GM12878 (cell line): ENCODE measurements around the gene GBX1. TPM values are rescaled to one million over a fixed set of nuclear protein-coding genes. Genes with fewer than 3 reads are reported as not detected.

Source experiments
- ATAC-seq: fragments of 200-7000 bp; cut with Tn5 transposase; 3 replicates; pipeline ENCODE4 v1.9.1; 2020; ENCODE audit warnings: mild to moderate bottlenecking, moderate library complexity
- BruUV-seq: library from RNA; stranded (reverse); fragments of 400-500 nt; replicated peaks from 2 replicates; lab custom pipeline; 2021; lab: Mats Ljungman, UMichigan
- CTCF ChIA-PET: fragments of 300-600 bp; sonication (Branson Sonifier 250); formaldehyde crosslinking; extraction: SDS; loops from one replicate; lab custom pipeline; 2021; ENCODE audit warnings: inconsistent platforms; lab: Yijun Ruan, JAX
- POLR2A ChIA-PET: fragments of 350-600 bp; formaldehyde crosslinking; extraction: SDS; loops from one replicate; lab custom pipeline; 2021; ENCODE audit warnings: inconsistent platforms; lab: Charles Lee
- RAD21 ChIA-PET: fragments of 300-600 bp; sonication (Branson Sonifier 250); formaldehyde crosslinking; loops from one replicate; lab custom pipeline; 2023; ENCODE audit warnings: antibody characterized with exemption; ENCODE audit not compliant: unreplicated experiment; lab: Charles Lee
- SMC1A ChIA-PET: fragments of 300-600 bp; sonication (Branson Sonifier 250); formaldehyde crosslinking; loops from one replicate; lab custom pipeline; 2023; ENCODE audit not compliant: unreplicated experiment, uncharacterized antibody; lab: Charles Lee
- DNase-seq: peaks from one replicate; pipeline ENCODE4 v3.0.0-alpha.2; 2011; ENCODE audit warnings: low read depth, low spot score
- FAIRE-seq: peaks from 3 replicates; lab custom pipeline; 2011; peaks lifted over from hg19 to GRCh38; lab: Jason Lieb, UNC
- H2AFZ ChIP-seq: 2 replicates; pipeline ENCODE4 v1.6.0; 2011; ENCODE audit warnings: low read depth, low read length, control low read depth; ENCODE audit not compliant: control insufficient read depth
- H3K27ac ChIP-seq: 2 replicates; pipeline ENCODE4 v1.5.1; 2011; ENCODE audit warnings: control low read depth; ENCODE audit not compliant: control insufficient read depth, insufficient read depth
- H3K27me3 ChIP-seq, 2 experiments: replicated peaks in 1 of 2; 2 replicates each; pipeline versions ENCODE4 v1.6.0 to v1.6.1; 2011; ENCODE audit warnings: low read length in 1 of 2; ENCODE audit not compliant: control insufficient read depth in 2 of 2, insufficient read depth in 2 of 2
- H3K36me3 ChIP-seq, 2 experiments: 2 replicates each; pipeline ENCODE4 v1.5.1; 2011; ENCODE audit warnings: low read length in 1 of 2; ENCODE audit not compliant: control insufficient read depth in 2 of 2, insufficient read depth in 2 of 2
- H3K4me1 ChIP-seq: 2 replicates; pipeline ENCODE4 v1.6.1; 2011; ENCODE audit warnings: mild to moderate bottlenecking, low read length, moderate library complexity, mixed read lengths; ENCODE audit not compliant: control insufficient read depth, insufficient read depth
- H3K4me2 ChIP-seq: 2 replicates; pipeline ENCODE4 v1.6.0; 2011; ENCODE audit warnings: control low read depth; ENCODE audit not compliant: control insufficient read depth, insufficient read depth
- H3K4me3 ChIP-seq: fragments of 200-600 bp; sonication (generic); 2 replicates; pipeline ENCODE4 v1.5.1; 2016
- H3K79me2 ChIP-seq: 2 replicates; pipeline ENCODE4 v1.6.0; 2011; ENCODE audit warnings: low read length; ENCODE audit not compliant: control insufficient read depth, insufficient read depth
- H3K9ac ChIP-seq: 2 replicates; pipeline ENCODE4 v1.8.0; 2011; ENCODE audit warnings: low read length, control low read depth, mixed read lengths; ENCODE audit not compliant: control insufficient read depth, insufficient read depth
- H3K9me3 ChIP-seq: replicated peaks from 3 replicates; pipeline ENCODE4 v1.5.1; 2011; ENCODE audit warnings: mild to moderate bottlenecking, low read length; ENCODE audit not compliant: control insufficient read depth, insufficient read depth
- H4K20me1 ChIP-seq: 2 replicates; pipeline ENCODE4 v1.6.0; 2011; ENCODE audit not compliant: control insufficient read depth, insufficient read depth
- ATF7 ChIP-seq: fragments of 450-650 bp; IDR thresholded peaks from 2 replicates; pipeline ENCODE4 v1.6.1; 2016; ENCODE audit warnings: low read depth, mild to moderate bottlenecking
- CEBPZ ChIP-seq: fragments of 150-350 bp; IDR thresholded peaks from 2 replicates; pipeline ENCODE4 v1.6.1; 2016; ENCODE audit warnings: low read depth, low read length
- E4F1 ChIP-seq: fragments of 450-650 bp; IDR thresholded peaks from 2 replicates; pipeline ENCODE4 v1.6.1; 2018; ENCODE audit warnings: borderline replicate concordance, mild to moderate bottlenecking; ENCODE audit not compliant: partially characterized antibody
- ELK1 ChIP-seq: IDR thresholded peaks from 2 replicates; pipeline ENCODE4 v1.6.1; 2012; ENCODE audit warnings: low read depth, low read length, improper control_type of control experiment
- ESRRA ChIP-seq: IDR thresholded peaks from 2 replicates; pipeline ENCODE4 v1.6.1; 2012; ENCODE audit warnings: mild to moderate bottlenecking, low read length, improper control_type of control experiment
- FOS ChIP-seq: IDR thresholded peaks from 3 replicates; pipeline ENCODE4 v1.6.1; 2011; ENCODE audit warnings: borderline replicate concordance; ENCODE audit not compliant: insufficient read length; ENCODE audit errors: extremely low read depth
- HDAC2 ChIP-seq: fragments of 200-600 bp; sonication (generic); IDR thresholded peaks from 2 replicates; pipeline ENCODE4 v1.6.1; 2017
- IKZF2 ChIP-seq, 2 experiments: fragments of 450-650 bp; IDR thresholded peaks; 2 replicates each; pipeline ENCODE4 v1.6.1; 2017; ENCODE audit warnings: mild to moderate bottlenecking in 2 of 2, moderate library complexity in 2 of 2
- IRF4 ChIP-seq: IDR thresholded peaks from 2 replicates; pipeline ENCODE4 v1.6.1; 2011; ENCODE audit warnings: low read depth, low read length
- KDM1A ChIP-seq: fragments of 200-600 bp; sonication (generic); IDR thresholded peaks from 2 replicates; pipeline ENCODE4 v1.6.1; 2016; ENCODE audit warnings: borderline replicate concordance
- KLF5 ChIP-seq: fragments of 450-650 bp; IDR thresholded peaks from 2 replicates; pipeline ENCODE4 v1.6.1; 2014; ENCODE audit warnings: mild to moderate bottlenecking; ENCODE audit not compliant: partially characterized antibody
- LARP7 ChIP-seq: fragments of 450-650 bp; IDR thresholded peaks from 2 replicates; pipeline ENCODE4 v1.6.1; 2017; ENCODE audit warnings: mild to moderate bottlenecking
- NFYB ChIP-seq: IDR thresholded peaks from 2 replicates; pipeline ENCODE4 v1.6.1; 2011; ENCODE audit warnings: low read depth, mild to moderate bottlenecking, low read length, improper control_type of control experiment, moderate library complexity; ENCODE audit not compliant: insufficient read depth
- NR2C1 ChIP-seq: fragments of 450-650 bp; IDR thresholded peaks from 2 replicates; pipeline ENCODE4 v1.6.1; 2017; ENCODE audit warnings: antibody characterized with exemption, mild to moderate bottlenecking, moderate library complexity
- POU2F2 ChIP-seq: IDR thresholded peaks from 3 replicates; pipeline ENCODE4 v1.6.1; 2011; ENCODE audit warnings: low read depth, mild to moderate bottlenecking, low read length, borderline replicate concordance
- RBBP5 ChIP-seq: fragments of 200-600 bp; sonication (generic); conservative IDR thresholded peaks from 2 replicates; pipeline ENCODE4 v1.6.1; 2016
- TAF1 ChIP-seq: IDR thresholded peaks from 2 replicates; pipeline ENCODE4 v1.6.1; 2011; ENCODE audit warnings: mild to moderate bottlenecking, low read depth, low read length, borderline replicate concordance
- YBX1 ChIP-seq: fragments of 450-650 bp; IDR thresholded peaks from 2 replicates; pipeline ENCODE4 v1.6.1; 2016; ENCODE audit warnings: antibody characterized with exemption
- ZZZ3 ChIP-seq: IDR thresholded peaks from 2 replicates; pipeline ENCODE4 v1.6.1; 2011; ENCODE audit warnings: low read depth; ENCODE audit not compliant: control insufficient read depth, insufficient read length
- WGBS: methylation state at CpG from one replicate; pipeline ENCODE4 v1.1.6; 2016; ENCODE audit warnings: low lambda C conversion rate; ENCODE audit not compliant: insufficient replicate concordance, insufficient coverage; ENCODE audit errors: missing lambda C conversion rate; 5-methylcytosine and 5-hydroxymethylcytosine counted together
- in situ Hi-C: fragments of 300-500 bp; cut with MboI; formaldehyde crosslinking; loops from 9 replicates; pipeline ENCODE4 v1.14.3; 2018; ENCODE audit warnings: mixed read lengths
- intact Hi-C: fragments of 100-400 bp; cut with micrococcal nuclease; formaldehyde crosslinking; loops from one replicate; pipeline ENCODE4 v1.14.2; 2022; ENCODE audit not compliant: unreplicated experiment
- polyA plus RNA-seq, 11 experiments: library from polyadenylated mRNA; depleted of rRNA in 4 of 11; unstranded in 6 of 11; stranded (reverse) in 5 of 11; fragments of >200 nt; fragmentation: Nextera tagmentation in 4 of 11; fragmentation: Illumina TruSeq in 1 of 11; extraction: Ambion mirVana in 4 of 11; extraction: Trizol in 1 of 11; gene quantifications; 1 replicate in 1 of 11; 2 replicates in 10 of 11; pipeline versions ENCODE4 v1.2.1 to v1.2.3, GENCODE V29; 2011 to 2016; ENCODE audit warnings: inconsistent platforms in 2 of 11, missing spikeins in 2 of 11, low read depth in 1 of 11
- total RNA-seq, 4 experiments: library from RNA; depleted of rRNA in 3 of 4; stranded (reverse); fragments of >200 nt in 3 of 4; fragmentation: Illumina TruSeq in 1 of 4; extraction: Trizol in 1 of 4; gene quantifications; 2 replicates each; pipeline versions ENCODE4 v1.2.1 to v1.2.3, GENCODE V29; 2013 to 2021

GBX1 gene
- total and polyA plus RNA-seq, 10 of the 15 experiments (the other 5 are each of a cell fraction or from before 2014, with no cell fraction given), result not detected

- TF ChIP-seq CEBPZ, result no peak
- no peak for TF ChIP-seq IKZF2 (IDR thresholded peaks at IDR 0.05)
- no peak for TF ChIP-seq ELK1
- no peak for TF ChIP-seq HDAC2
- no peak for TF ChIP-seq POU2F2
- TF ChIP-seq LARP7, result no peak
- no peak for TF ChIP-seq NR2C1
- no peak for TF ChIP-seq KLF5
- no peak for TF ChIP-seq FOS
- no peak for TF ChIP-seq ATF7
Measured at GRCh38 chr7:151120896-151121295, 46.6 kb downstream of the GBX1 start (continued).

- FAIRE-seq, result no peak
- 84% methylated on average over 22 of the region's 27 CpGs for WGBS
- Histone ChIP-seq H3K27ac (no peak overlapping the region), H3K36me3 (peaks cover 4 to 26% of the 10 kb centered on the region in 2 experiments; a peak in 3 of 4 replicates), H3K4me3 (no peak overlapping the region), H3K79me2 (no peaks in the 10 kb centered on the region), H3K9ac (no peak overlapping the region), H3K4me2 (no peak overlapping the region), H3K4me1 (no peaks in the 10 kb centered on the region), H3K9me3 (no peaks in the 10 kb centered on the region), H3K27me3 (no peaks in the 10 kb centered on the region), H4K20me1 (no peaks in the 10 kb centered on the region), H2AFZ (no peak overlapping the region)
- POLR2A ChIA-PET, result no interaction called here
- no peak for DNase-seq
- ATAC-seq, result no peak
- BruUV-seq, result no TSS peak
- in situ Hi-C loops (no loop called here), intact Hi-C loops (no loop called here)
- CTCF ChIA-PET, result interaction anchor here (0.6 to 1.4 kb wide), 3 partner anchors 12 to 124 kb away, joined by 3 to 4 read pairs (median 3); no protein-coding TSS in a partner anchor
- SMC1A ChIA-PET, result no interaction called here
- RAD21 ChIA-PET, result no interaction called here
- TF ChIP-seq NFYB, result no peak
- TF ChIP-seq ZZZ3, result no peak
- TF ChIP-seq E4F1, result no peak
- no peak for TF ChIP-seq RBBP5
- TF ChIP-seq HDAC2, result no peak
- no peak for TF ChIP-seq KDM1A
- no peak for TF ChIP-seq TAF1
- TF ChIP-seq IRF4, result no peak
- no peak for TF ChIP-seq ESRRA
- no peak for TF ChIP-seq YBX1
Measured at GRCh38 chr7:151119902-151120301, 47.6 kb downstream of the GBX1 start.
